ENCODE measurements around the gene RPS2.

DNA sequence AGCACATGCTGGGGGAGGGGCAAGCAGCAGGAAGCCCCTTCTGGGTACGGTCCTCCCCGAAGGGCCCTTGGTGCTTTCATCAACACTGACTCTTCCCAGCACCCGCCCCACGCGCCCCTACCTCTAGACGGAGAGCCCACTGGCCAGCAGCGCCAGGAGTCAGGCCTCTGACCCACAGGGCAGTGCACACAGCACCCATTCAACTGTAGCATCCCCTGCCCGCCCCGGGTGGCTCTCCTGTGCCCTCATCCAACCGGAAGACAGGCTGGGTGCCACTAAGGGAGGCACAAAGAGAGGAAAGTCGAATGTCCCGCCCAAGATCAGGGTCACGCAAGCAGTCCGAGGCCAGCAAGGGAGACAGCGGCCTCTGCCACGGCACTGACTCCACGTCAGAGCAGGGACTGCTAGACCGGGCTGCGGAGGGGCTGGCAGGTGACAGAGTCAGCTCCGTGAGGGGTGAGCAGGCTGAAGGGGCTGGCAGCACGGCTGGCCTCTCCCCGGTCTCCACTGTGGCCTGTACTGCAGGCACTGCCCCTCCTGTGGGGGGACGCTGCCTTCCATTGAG is 31.4 kb downstream of the RPS2 start:
- TF ChIP-seq, protein P1, sequence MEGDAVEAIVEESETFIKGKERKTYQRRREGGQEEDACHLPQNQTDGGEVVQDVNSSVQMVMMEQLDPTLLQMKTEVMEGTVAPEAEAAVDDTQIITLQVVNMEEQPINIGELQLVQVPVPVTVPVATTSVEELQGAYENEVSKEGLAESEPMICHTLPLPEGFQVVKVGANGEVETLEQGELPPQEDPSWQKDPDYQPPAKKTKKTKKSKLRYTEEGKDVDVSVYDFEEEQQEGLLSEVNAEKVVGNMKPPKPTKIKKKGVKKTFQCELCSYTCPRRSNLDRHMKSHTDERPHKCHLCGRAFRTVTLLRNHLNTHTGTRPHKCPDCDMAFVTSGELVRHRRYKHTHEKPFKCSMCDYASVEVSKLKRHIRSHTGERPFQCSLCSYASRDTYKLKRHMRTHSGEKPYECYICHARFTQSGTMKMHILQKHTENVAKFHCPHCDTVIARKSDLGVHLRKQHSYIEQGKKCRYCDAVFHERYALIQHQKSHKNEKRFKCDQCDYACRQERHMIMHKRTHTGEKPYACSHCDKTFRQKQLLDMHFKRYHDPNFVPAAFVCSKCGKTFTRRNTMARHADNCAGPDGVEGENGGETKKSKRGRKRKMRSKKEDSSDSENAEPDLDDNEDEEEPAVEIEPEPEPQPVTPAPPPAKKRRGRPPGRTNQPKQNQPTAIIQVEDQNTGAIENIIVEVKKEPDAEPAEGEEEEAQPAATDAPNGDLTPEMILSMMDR (IDR thresholded peaks at IDR 0.05; ENCODE audit: insufficient read depth, low read length), result no peak
- TF ChIP-seq POLR2AphosphoS5 (IDR thresholded peaks at IDR 0.05; ENCODE audit: low read depth) (no peak; the same call in 1 of the 2 replicates), GABPA (IDR thresholded peaks at IDR 0.05; ENCODE audit: low read depth) (no peak)
- TF ChIP-seq, protein P2, sequence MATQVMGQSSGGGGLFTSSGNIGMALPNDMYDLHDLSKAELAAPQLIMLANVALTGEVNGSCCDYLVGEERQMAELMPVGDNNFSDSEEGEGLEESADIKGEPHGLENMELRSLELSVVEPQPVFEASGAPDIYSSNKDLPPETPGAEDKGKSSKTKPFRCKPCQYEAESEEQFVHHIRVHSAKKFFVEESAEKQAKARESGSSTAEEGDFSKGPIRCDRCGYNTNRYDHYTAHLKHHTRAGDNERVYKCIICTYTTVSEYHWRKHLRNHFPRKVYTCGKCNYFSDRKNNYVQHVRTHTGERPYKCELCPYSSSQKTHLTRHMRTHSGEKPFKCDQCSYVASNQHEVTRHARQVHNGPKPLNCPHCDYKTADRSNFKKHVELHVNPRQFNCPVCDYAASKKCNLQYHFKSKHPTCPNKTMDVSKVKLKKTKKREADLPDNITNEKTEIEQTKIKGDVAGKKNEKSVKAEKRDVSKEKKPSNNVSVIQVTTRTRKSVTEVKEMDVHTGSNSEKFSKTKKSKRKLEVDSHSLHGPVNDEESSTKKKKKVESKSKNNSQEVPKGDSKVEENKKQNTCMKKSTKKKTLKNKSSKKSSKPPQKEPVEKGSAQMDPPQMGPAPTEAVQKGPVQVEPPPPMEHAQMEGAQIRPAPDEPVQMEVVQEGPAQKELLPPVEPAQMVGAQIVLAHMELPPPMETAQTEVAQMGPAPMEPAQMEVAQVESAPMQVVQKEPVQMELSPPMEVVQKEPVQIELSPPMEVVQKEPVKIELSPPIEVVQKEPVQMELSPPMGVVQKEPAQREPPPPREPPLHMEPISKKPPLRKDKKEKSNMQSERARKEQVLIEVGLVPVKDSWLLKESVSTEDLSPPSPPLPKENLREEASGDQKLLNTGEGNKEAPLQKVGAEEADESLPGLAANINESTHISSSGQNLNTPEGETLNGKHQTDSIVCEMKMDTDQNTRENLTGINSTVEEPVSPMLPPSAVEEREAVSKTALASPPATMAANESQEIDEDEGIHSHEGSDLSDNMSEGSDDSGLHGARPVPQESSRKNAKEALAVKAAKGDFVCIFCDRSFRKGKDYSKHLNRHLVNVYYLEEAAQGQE (IDR thresholded peaks at IDR 0.05; ENCODE audit: insufficient replicate concordance, low read depth), result no peak

All from HL-60 (cell line).